ENCODE data around the gene ANKS1A.

DNA sequence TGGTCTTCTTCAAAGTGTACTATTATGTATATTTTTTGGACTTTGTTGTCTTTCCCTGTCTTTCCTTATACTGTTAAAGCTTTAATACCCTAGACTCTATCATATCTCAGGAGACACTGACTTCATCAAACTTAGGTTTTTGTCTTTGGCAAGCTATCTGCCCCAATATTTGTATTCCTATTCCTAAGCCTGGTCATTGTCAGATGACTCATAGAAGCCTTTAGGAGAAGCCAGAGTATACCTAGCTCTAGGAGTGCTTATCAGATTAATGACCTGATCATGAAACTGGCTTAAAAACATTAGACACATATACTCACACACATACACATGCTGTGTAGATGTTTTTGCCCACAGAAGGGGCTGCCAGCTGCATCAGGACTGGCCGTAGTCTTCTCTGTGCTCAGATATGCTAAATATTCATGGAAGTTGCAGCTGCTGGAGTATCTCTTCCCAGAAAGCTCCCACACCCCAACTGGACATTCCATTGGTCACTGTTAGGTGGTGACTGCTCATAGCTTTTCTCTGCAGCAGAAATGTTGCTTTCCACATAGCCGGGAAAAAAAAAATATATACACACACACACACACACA is 102.0 kb downstream of the ANKS1A start:
- TF ChIP-seq, protein P1, sequence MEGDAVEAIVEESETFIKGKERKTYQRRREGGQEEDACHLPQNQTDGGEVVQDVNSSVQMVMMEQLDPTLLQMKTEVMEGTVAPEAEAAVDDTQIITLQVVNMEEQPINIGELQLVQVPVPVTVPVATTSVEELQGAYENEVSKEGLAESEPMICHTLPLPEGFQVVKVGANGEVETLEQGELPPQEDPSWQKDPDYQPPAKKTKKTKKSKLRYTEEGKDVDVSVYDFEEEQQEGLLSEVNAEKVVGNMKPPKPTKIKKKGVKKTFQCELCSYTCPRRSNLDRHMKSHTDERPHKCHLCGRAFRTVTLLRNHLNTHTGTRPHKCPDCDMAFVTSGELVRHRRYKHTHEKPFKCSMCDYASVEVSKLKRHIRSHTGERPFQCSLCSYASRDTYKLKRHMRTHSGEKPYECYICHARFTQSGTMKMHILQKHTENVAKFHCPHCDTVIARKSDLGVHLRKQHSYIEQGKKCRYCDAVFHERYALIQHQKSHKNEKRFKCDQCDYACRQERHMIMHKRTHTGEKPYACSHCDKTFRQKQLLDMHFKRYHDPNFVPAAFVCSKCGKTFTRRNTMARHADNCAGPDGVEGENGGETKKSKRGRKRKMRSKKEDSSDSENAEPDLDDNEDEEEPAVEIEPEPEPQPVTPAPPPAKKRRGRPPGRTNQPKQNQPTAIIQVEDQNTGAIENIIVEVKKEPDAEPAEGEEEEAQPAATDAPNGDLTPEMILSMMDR (conservative IDR thresholded peaks at IDR 0.05) = no peak
- TF ChIP-seq EZH2 (IDR thresholded peaks at IDR 0.05; ENCODE audit: low read depth) = no peak

Measured in PC-9 (cell line).